ENCODE measurements around the gene TSC1.

Gene TSC1

GRCh38 chr9:132876849-132877248, 67.6 kb downstream of the TSC1 start:
- Histone ChIP-seq H3K4me3 (ENCODE audit: low read length) (no peak overlapping the region), H4K20me1 (ENCODE audit: insufficient read depth, low read length) (no peaks in the 10 kb centered on the region), H2AFZ (ENCODE audit: low read length) (no peak overlapping the region), H3K79me2 (ENCODE audit: low read length) (no peaks in the 10 kb centered on the region), H3K4me2 (ENCODE audit: low read depth, low read length) (no peak overlapping the region), H3K9me2 (replicated peaks; ENCODE audit: insufficient read depth, low read length) (no peaks in the 10 kb centered on the region), H3K27me3 (replicated peaks; ENCODE audit: insufficient read depth, low read length) (peaks cover 57% of the 10 kb centered on the region), H3K4me1 (ENCODE audit: low read length) (0 out of 2 replicates have a peak, but pooled peaks cover 6% of the 10 kb centered on the region), H3K9me3 (replicated peaks; ENCODE audit: insufficient read depth, low read length) (no peaks in the 10 kb centered on the region), H3K27ac (ENCODE audit: low read length) (no peak overlapping the region), H3K9ac (ENCODE audit: low read length) (no peak overlapping the region), H3K36me3 (replicated peaks; ENCODE audit: insufficient read depth, low read length) (no peaks in the 10 kb centered on the region), H3F3A (ENCODE audit: insufficient read depth, low read length) (no peaks in the 10 kb centered on the region)
- DNase-seq = no peak
- TF ChIP-seq EZH2 (optimal IDR thresholded peaks at IDR 0.05; ENCODE audit: low read depth, low read length) (no peak), CTCF (IDR thresholded peaks at IDR 0.05; ENCODE audit: low read length) (no peak), EZH2phosphoT487 (IDR thresholded peaks at IDR 0.05; ENCODE audit: low read length) (no peak)

- Histone ChIP-seq H3K4me2 (ENCODE audit: low read depth, low read length) (no peak overlapping the region), H3K79me2 (ENCODE audit: low read length) (no peaks in the 10 kb centered on the region), H3K9me2 (replicated peaks; ENCODE audit: insufficient read depth, low read length) (no peaks in the 10 kb centered on the region), H3K4me1 (ENCODE audit: low read length) (0 out of 2 replicates have a peak, but pooled peaks cover 6% of the 10 kb centered on the region), H2AFZ (ENCODE audit: low read length) (no peak overlapping the region), H3K27ac (ENCODE audit: low read length) (no peak overlapping the region), H3K9me3 (replicated peaks; ENCODE audit: insufficient read depth, low read length) (no peaks in the 10 kb centered on the region), H3K9ac (ENCODE audit: low read length) (no peak overlapping the region), H3F3A (ENCODE audit: insufficient read depth, low read length) (no peaks in the 10 kb centered on the region), H4K20me1 (ENCODE audit: insufficient read depth, low read length) (no peaks in the 10 kb centered on the region), H3K4me3 (ENCODE audit: low read length) (no peak overlapping the region), H3K36me3 (replicated peaks; ENCODE audit: insufficient read depth, low read length) (no peaks in the 10 kb centered on the region), H3K27me3 (replicated peaks; ENCODE audit: insufficient read depth, low read length) (peaks cover 74% of the 10 kb centered on the region)
- TF ChIP-seq EZH2 (optimal IDR thresholded peaks at IDR 0.05; ENCODE audit: low read depth, low read length) = no peak
- no peak for TF ChIP-seq EZH2phosphoT487 (IDR thresholded peaks at IDR 0.05; ENCODE audit: low read length)
- no peak for TF ChIP-seq CTCF (IDR thresholded peaks at IDR 0.05; ENCODE audit: low read length)
- DNase-seq = no peak
These were observed 69.3 kb downstream of the TSC1 start for GRCh38 chr9:132875159-132875558.

- Histone ChIP-seq H3K4me2 (ENCODE audit: low read depth, low read length) (peak overlapping the region; percentile 68), H3K27ac (ENCODE audit: low read length) (no peak overlapping the region), H3K9ac (ENCODE audit: low read length) (no peak overlapping the region), H3K4me1 (ENCODE audit: low read length) (0 out of 2 replicates have a peak, but pooled peaks cover 6% of the 10 kb centered on the region), H3K27me3 (replicated peaks; ENCODE audit: insufficient read depth, low read length) (peaks cover 80% of the 10 kb centered on the region), H3K36me3 (replicated peaks; ENCODE audit: insufficient read depth, low read length) (no peaks in the 10 kb centered on the region), H3K9me3 (replicated peaks; ENCODE audit: insufficient read depth, low read length) (no peaks in the 10 kb centered on the region), H3K79me2 (ENCODE audit: low read length) (no peaks in the 10 kb centered on the region), H3K4me3 (ENCODE audit: low read length) (peak overlapping the region; percentile 22; the same call in 1 of the 2 replicates), H3F3A (ENCODE audit: insufficient read depth, low read length) (no peaks in the 10 kb centered on the region), H4K20me1 (ENCODE audit: insufficient read depth, low read length) (no peaks in the 10 kb centered on the region), H3K9me2 (replicated peaks; ENCODE audit: insufficient read depth, low read length) (no peaks in the 10 kb centered on the region), H2AFZ (ENCODE audit: low read length) (no peak overlapping the region)
- TF ChIP-seq EZH2phosphoT487 (IDR thresholded peaks at IDR 0.05; ENCODE audit: low read length) (peak; percentile 94), EZH2 (optimal IDR thresholded peaks at IDR 0.05; ENCODE audit: low read depth, low read length) (no peak)
- DNase-seq = no peak
These were observed 71.0 kb downstream of the TSC1 start for GRCh38 chr9:132873403-132873802.

- no peak overlapping the region for H3K4me2 ChIP-seq (ENCODE audit: low read depth, low read length)
- no peak overlapping the region for H3K27ac ChIP-seq (ENCODE audit: low read length)
- H3K9ac ChIP-seq (ENCODE audit: low read length) = no peak overlapping the region
These were observed 75.2 kb downstream of the TSC1 start for GRCh38 chr9:132869266-132869665.

More at GRCh38 chr9:132869266-132869665, 75.2 kb downstream of the TSC1 start:
- H3K79me2 ChIP-seq (ENCODE audit: low read length) = no peaks in the 10 kb centered on the region
- no peaks in the 10 kb centered on the region for H3K9me2 ChIP-seq (replicated peaks; ENCODE audit: insufficient read depth, low read length)
- no peaks in the 10 kb centered on the region for H4K20me1 ChIP-seq (ENCODE audit: insufficient read depth, low read length)
- no peaks in the 10 kb centered on the region for H3K36me3 ChIP-seq (replicated peaks; ENCODE audit: insufficient read depth, low read length)
- no peak for DNase-seq
- H3K4me3 ChIP-seq (ENCODE audit: low read length) = no peak overlapping the region
- H2AFZ ChIP-seq (ENCODE audit: low read length) = no peak overlapping the region
- TF ChIP-seq EZH2 (optimal IDR thresholded peaks at IDR 0.05; ENCODE audit: low read depth, low read length) (no peak), EZH2phosphoT487 (IDR thresholded peaks at IDR 0.05; ENCODE audit: low read length) (no peak), CTCF (IDR thresholded peaks at IDR 0.05; ENCODE audit: low read length) (no peak)
- no peaks in the 10 kb centered on the region for H3K9me3 ChIP-seq (replicated peaks; ENCODE audit: insufficient read depth, low read length)
- H3K4me1 ChIP-seq (ENCODE audit: low read length) = 0 out of 2 replicates have a peak, but pooled peaks cover 6% of the 10 kb centered on the region
- H3K27me3 ChIP-seq (replicated peaks; ENCODE audit: insufficient read depth, low read length) = peaks cover 74% of the 10 kb centered on the region
- no peaks in the 10 kb centered on the region for H3F3A ChIP-seq (ENCODE audit: insufficient read depth, low read length)
